Activated CD4-positive, alpha-beta memory T cell treated with anti-CD3 and anti-CD28 coated beads for 36 hours (primary cell): ENCODE results near the gene RPTOR. TPM values are rescaled to one million over a fixed set of nuclear protein-coding genes. Genes with fewer than 3 reads are reported as not detected.

Source experiments
- CTCF ChIA-PET: fragments of 350-600 bp; sonication (Branson Sonifier 250); formaldehyde crosslinking; loops from one replicate; lab custom pipeline; 2021; ENCODE audit warnings: antibody characterized with exemption, inconsistent platforms; lab: Charles Lee
- POLR2A ChIA-PET: fragments of 350-600 bp; sonication (Branson Sonifier 250); formaldehyde crosslinking; loops from one replicate; lab custom pipeline; 2021; ENCODE audit warnings: antibody characterized with exemption; lab: Charles Lee
- DNase-seq: peaks from one replicate; pipeline ENCODE4 v3.0.0-alpha.2; 2020
- H3K27ac Mint-ChIP-seq: one replicate; pipeline ENCODE4 v1.8.0; 2021; ENCODE audit warnings: mixed read lengths
- H3K27me3 Mint-ChIP-seq: one replicate; pipeline ENCODE4 v1.8.0; 2021; ENCODE audit warnings: mixed read lengths
- H3K36me3 Mint-ChIP-seq: one replicate; pipeline ENCODE4 v1.8.0; 2021; ENCODE audit warnings: mixed read lengths
- H3K4me1 Mint-ChIP-seq: one replicate; pipeline ENCODE4 v1.8.0; 2021; ENCODE audit warnings: low read depth, mixed read lengths
- H3K4me3 Mint-ChIP-seq: one replicate; pipeline ENCODE4 v1.8.0; 2021; ENCODE audit warnings: mild to moderate bottlenecking, mixed read lengths
- H3K9me3 Mint-ChIP-seq: one replicate; pipeline ENCODE4 v1.8.0; 2021; ENCODE audit warnings: mixed read lengths
- intact Hi-C: fragments of 100-400 bp; cut with micrococcal nuclease; formaldehyde crosslinking; loops from one replicate; pipeline ENCODE4 v1.15.1; 2023
- total RNA-seq, 2 experiments: library from RNA; stranded (reverse); gene quantifications; one replicate each; pipeline ENCODE4 v1.2.3, GENCODE V29; 2021

The RPTOR gene
- total RNA-seq, 2 experiments from 2014 or later = 41.5 to 47.9 TPM

DNA sequence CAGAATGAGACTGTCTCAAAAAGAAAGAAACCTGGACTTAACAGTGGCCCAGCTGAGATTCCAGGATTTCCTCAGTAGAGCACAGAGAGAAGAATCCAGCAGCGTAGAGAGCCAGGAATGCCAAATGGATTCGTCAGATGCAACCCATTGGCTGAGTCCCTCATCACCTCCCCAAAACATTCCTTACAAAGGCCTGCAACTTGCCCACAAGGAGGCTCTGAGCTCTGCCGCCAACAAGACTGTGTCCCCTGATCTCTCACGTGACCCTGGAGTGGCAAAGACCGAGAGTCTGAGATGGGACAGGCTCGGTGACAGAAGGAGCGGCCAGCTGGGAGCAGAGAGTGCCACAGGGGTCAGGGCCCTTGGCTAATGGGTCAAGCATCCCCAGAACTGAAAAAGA lies 440.1 kb downstream of the RPTOR start:
- Mint-ChIP-seq H3K4me1 (peaks cover 17% of the 10 kb centered on the region), H3K36me3 (no peaks in the 10 kb centered on the region), H3K4me3 (no peak overlapping the region), H3K27me3 (peaks cover 4% of the 10 kb centered on the region), H3K27ac (no peak overlapping the region), H3K9me3 (no peaks in the 10 kb centered on the region)
- POLR2A ChIA-PET = no interaction called here
- CTCF ChIA-PET = interaction anchor here (1.6 kb wide), 1 partner anchor 558 kb away, joined by 7 read pairs; no protein-coding TSS in a partner anchor
- DNase-seq = no peak
- intact Hi-C loops = no loop called here

DNA sequence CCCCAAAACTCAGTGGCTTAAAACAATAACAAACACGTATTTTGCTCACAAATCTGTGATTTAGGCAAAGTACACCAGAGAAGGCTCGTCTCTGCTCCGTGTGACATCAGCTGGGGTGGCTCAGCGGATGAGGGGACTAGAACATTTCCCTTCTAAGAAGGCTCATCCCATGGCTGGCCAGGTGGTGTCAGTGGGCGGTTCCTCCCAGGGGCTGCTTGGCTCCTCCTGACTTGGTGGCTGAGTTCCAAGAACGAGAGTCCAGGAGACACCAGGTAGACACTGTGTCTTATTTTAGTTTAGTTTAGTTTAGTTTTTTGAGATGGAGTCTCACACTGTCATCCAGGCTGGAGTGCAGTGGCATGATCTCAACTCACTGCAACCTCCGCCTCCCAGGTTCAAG lies 441.4 kb downstream of the RPTOR start:
- H3K27me3 Mint-ChIP-seq = peaks cover 2% of the 10 kb centered on the region
- no peak overlapping the region for H3K4me3 Mint-ChIP-seq
- intact Hi-C loops = no loop called here
- no peaks in the 10 kb centered on the region for H3K36me3 Mint-ChIP-seq
- peaks cover 8% of the 10 kb centered on the region for H3K4me1 Mint-ChIP-seq
- ChIA-PET CTCF (no interaction called here), POLR2A (no interaction called here)
- no peaks in the 10 kb centered on the region for H3K9me3 Mint-ChIP-seq
- no peak for DNase-seq
- H3K27ac Mint-ChIP-seq = no peak overlapping the region

GRCh38 chr17:80986816-80987475 lies 442.3 kb downstream of the RPTOR start:
- ChIA-PET CTCF (no interaction called here), POLR2A (no interaction called here)
- H3K4me1 Mint-ChIP-seq = peaks cover 8% of the 10 kb centered on the region
- no peak overlapping the region for H3K4me3 Mint-ChIP-seq
- H3K9me3 Mint-ChIP-seq = no peaks in the 10 kb centered on the region
- peaks cover 2% of the 10 kb centered on the region for H3K27me3 Mint-ChIP-seq
- H3K36me3 Mint-ChIP-seq = no peaks in the 10 kb centered on the region
- peak overlapping the region; percentile 43 for H3K27ac Mint-ChIP-seq
- intact Hi-C loops = no loop called here
- DNase-seq = no peak

DNA sequence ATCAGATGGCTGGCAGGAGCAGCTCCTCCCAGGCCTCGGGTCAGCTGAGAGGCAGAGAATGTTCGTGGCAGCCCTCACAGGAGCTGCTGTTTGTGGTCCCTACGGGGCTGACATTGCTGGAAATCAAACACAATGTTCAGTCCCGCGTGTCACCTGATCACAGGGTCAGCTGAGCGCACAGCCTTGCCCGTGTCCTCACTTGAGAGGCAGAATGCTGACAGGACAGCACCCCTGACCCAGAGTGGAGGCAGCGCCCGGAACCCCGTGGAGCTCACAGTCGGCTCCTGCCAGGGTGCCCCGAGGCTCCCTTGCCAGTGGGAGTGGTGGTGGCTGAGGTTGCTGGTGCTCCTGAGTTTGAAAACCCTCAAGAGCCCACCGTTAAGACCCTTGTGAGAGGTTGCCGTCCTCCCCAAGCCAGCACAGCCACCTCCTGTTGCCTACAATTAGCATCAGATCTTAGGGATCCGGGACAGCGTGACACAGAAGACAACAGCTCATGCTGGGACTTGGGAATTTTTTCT lies 443.4 kb downstream of the RPTOR start:
- H3K9me3 Mint-ChIP-seq = no peaks in the 10 kb centered on the region
- H3K27ac Mint-ChIP-seq = no peak overlapping the region
- H3K36me3 Mint-ChIP-seq = no peaks in the 10 kb centered on the region
- H3K27me3 Mint-ChIP-seq = peaks cover under 1% of the 10 kb centered on the region
- peaks cover 12% of the 10 kb centered on the region for H3K4me1 Mint-ChIP-seq
- H3K4me3 Mint-ChIP-seq = no peak overlapping the region
- POLR2A ChIA-PET = no interaction called here
- CTCF ChIA-PET = interaction anchor here (1.0 to 1.9 kb wide), 3 partner anchors 36 to 560 kb away, joined by 3 to 9 read pairs (median 8); no protein-coding TSS in a partner anchor
- intact Hi-C loops = no loop called here
- DNase-seq = no peak

DNA sequence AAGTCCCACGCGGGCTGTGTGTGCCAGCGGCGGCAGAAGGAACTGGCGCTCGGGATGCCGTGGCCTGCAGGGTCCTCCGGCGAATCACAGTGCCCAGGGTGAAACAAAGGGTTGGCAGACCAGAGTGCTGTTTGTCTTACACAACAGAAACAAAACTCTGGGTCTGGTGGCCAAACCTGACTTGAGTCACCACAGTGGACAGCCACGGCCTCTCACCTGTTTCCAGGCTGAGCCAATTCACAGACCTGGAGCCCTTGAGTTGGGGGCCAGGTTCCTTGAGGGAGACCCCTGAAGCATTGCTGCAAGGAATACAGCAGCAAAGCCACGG lies 444.9 kb downstream of the RPTOR start:
- no peaks in the 10 kb centered on the region for H3K9me3 Mint-ChIP-seq
- H3K4me3 Mint-ChIP-seq = no peak overlapping the region
- H3K27me3 Mint-ChIP-seq = no peaks in the 10 kb centered on the region
- POLR2A ChIA-PET = no interaction called here
- DNase-seq = no peak
- no peaks in the 10 kb centered on the region for H3K36me3 Mint-ChIP-seq
- no peak overlapping the region for H3K27ac Mint-ChIP-seq
- intact Hi-C loops = no loop called here
- H3K4me1 Mint-ChIP-seq = peaks cover 20% of the 10 kb centered on the region
- CTCF ChIA-PET = interaction anchor here (0.7 to 1.9 kb wide), 5 partner anchors 29 to 562 kb away, joined by 3 to 9 read pairs (median 6); no protein-coding TSS in a partner anchor

- no peaks in the 10 kb centered on the region for H3K27me3 Mint-ChIP-seq
- H3K9me3 Mint-ChIP-seq = no peaks in the 10 kb centered on the region
- peak overlapping the region; percentile 74 for H3K4me3 Mint-ChIP-seq
- DNase-seq = no peak
- intact Hi-C loops = no loop called here
- H3K4me1 Mint-ChIP-seq = peaks cover 20% of the 10 kb centered on the region
- CTCF ChIA-PET = interaction anchor here (0.9 to 2.3 kb wide), 3 partner anchors 32 to 113 kb away, joined by 3 to 9 read pairs (median 3); no protein-coding TSS in a partner anchor
- H3K27ac Mint-ChIP-seq = peak overlapping the region; percentile 51
- POLR2A ChIA-PET = no interaction called here
- peaks cover 8% of the 10 kb centered on the region for H3K36me3 Mint-ChIP-seq
Measured at GRCh38 chr17:80990921-80991644, 446.4 kb downstream of the RPTOR start.

GRCh38 chr17:80991645-80992076 lies 447.0 kb downstream of the RPTOR start, which contains the start of gene CHMP6:
CHMP6 (plus strand) TSS chr17:80991841; CDS start chr17:80991919, 78 bp downstream.
- ChIA-PET POLR2A (no interaction called here), CTCF (interaction anchor here (0.9 to 2.3 kb wide), 2 partner anchors 32 to 113 kb away, joined by 3 to 9 read pairs; no protein-coding TSS in a partner anchor)
- Mint-ChIP-seq H3K4me3 (peak within 1 kb of the TSS; percentile 74), H3K36me3 (peaks cover 8% of the 10 kb centered on the region), H3K27ac (peak within 1 kb of the TSS; percentile 51), H3K9me3 (no peaks in the 10 kb centered on the region), H3K4me1 (peaks cover 20% of the 10 kb centered on the region), H3K27me3 (no peaks in the 10 kb centered on the region)
- intact Hi-C loops = no loop called here
- peak; percentile 73 for DNase-seq

DNA sequence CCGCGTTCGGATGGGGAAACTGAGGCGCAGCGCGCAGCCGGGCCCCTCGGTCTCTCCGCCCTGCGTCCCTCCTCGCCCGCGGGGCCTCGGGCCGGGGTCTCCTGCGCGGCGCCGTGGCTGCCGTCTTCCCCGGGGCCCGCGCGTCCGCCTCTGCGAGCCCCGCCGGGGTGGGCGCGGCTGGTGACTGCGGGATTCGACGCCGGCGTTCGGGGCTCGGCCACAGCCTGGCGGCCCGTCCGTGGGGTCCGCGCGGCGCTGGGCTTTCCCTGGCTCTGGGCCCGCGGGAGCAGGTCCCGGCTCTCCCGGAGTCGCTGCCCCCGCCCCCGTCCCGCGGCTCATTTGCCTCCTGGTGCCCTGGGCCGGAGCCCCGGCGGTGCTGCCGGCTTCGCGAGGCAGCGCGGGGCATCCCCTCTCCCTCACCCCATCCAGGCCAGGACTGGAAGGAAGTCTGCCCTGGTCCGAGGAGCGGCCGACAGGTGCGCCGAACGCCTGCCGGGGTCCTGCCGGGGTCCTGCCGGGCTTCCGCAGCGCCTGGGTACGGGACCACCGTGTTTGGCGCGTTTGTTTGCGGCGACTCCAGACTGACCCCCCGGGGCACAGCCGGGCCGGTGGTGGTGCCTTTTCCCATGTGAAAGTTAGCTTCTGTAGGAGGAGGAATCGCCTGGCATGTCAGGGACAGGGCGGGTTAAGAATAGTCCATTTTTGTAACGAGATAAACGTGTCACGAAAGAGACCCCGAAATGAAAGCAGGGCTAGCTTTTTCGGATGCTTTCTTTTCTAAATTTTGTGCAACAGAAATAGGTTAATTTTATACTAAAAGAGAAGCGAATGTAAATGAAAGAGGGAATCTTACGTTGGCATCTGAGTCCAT lies 447.7 kb downstream of the RPTOR start:
- Mint-ChIP-seq H3K4me1 (peaks cover 20% of the 10 kb centered on the region), H3K9me3 (no peaks in the 10 kb centered on the region), H3K27ac (no peak overlapping the region), H3K4me3 (peak overlapping the region; percentile 70), H3K27me3 (no peaks in the 10 kb centered on the region), H3K36me3 (peaks cover 11% of the 10 kb centered on the region)
- ChIA-PET CTCF (interaction anchor here (0.9 to 2.3 kb wide), 4 partner anchors 12 to 112 kb away, joined by 3 to 9 read pairs (median 3); no protein-coding TSS in a partner anchor), POLR2A (no interaction called here)
- intact Hi-C loops = no loop called here
- DNase-seq = peak; percentile 25

DNA sequence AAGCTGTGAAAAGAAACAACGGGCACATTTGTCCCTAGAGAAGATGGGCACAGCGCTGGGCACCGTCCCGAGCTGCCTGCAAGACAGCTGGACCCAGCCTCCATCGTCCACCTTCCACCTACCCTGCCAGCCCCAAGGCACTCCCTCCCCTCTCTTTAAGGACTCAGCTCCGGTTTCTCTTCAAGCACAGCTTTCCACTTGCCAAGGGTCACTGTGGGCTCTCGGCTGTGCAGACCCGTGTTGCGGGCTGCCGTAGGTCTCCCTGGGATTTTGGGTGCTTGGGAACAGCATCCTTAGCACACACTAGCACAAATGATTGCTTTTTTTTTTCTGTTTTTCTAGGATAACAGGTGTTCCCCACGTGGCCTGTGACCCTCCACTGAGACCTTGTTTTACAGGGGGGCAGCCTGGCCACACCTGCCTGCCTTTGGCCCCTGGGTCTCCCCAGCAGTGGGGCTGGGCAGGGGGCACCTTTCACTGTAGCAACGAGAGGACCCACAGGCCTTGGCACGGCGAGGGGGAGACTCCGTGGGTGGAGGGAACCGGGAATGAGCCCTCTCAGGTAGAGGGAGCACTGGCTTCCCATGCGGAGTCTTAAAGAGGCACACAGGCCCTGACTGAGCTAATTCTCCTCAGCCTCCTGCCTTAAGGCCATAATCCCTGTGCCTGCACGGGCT lies 448.4 kb downstream of the RPTOR start:
- ChIA-PET CTCF (interaction anchor here (0.9 to 2.3 kb wide), 3 partner anchors 12 to 30 kb away, joined by 3 to 9 read pairs (median 3); no protein-coding TSS in a partner anchor), POLR2A (no interaction called here)
- DNase-seq = no peak
- Mint-ChIP-seq H3K4me1 (peaks cover 20% of the 10 kb centered on the region), H3K4me3 (peak overlapping the region; percentile 70), H3K27me3 (no peaks in the 10 kb centered on the region), H3K9me3 (no peaks in the 10 kb centered on the region), H3K36me3 (peaks cover 12% of the 10 kb centered on the region), H3K27ac (no peak overlapping the region)
- intact Hi-C loops = no loop called here

DNA sequence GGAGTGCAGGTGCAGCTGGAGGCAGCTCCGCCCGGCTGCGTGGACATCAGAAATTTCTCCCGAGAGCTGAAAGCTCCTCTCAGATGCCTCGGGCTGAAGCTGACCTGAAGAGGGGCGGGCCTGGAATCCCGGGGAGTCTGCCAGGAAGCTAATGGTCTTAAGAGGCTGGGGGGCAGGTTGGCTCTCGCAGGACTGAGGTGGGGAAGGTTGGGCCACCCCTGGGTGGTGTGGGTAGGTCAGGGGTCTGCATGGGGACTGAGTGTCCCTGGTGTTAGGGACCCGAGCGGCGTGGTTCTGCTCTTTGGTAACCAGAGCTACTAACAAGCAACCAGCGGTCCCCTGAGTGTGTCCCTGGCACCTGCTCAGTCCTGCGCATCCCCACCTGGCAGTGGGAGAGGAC lies 450.5 kb downstream of the RPTOR start:
- POLR2A ChIA-PET = no interaction called here

More for the DNA sequence above, 450.5 kb downstream of the RPTOR start:
- no peak for DNase-seq
- intact Hi-C loops = no loop called here
- Mint-ChIP-seq H3K4me3 (no peak overlapping the region), H3K36me3 (peaks cover 20% of the 10 kb centered on the region), H3K4me1 (peaks cover 15% of the 10 kb centered on the region), H3K27ac (no peak overlapping the region), H3K9me3 (no peaks in the 10 kb centered on the region), H3K27me3 (no peaks in the 10 kb centered on the region)
- CTCF ChIA-PET = no interaction called here
